NB4 (cell line): ENCODE data around the gene CDC14A.

Experiments used
- MAX ChIP-seq: IDR thresholded peaks from 2 replicates; pipeline ENCODE4 v1.6.1; 2011; ENCODE audit warnings: low read depth, low read length
- MYC ChIP-seq: IDR thresholded peaks from 2 replicates; pipeline ENCODE4 v1.6.1; 2011; ENCODE audit warnings: low read depth, low read length
- TF ChIP-seq, protein P1 (sequence below): IDR thresholded peaks from one replicate; pipeline ENCODE4 v1.5.1; 2012; ENCODE audit warnings: low read depth, low read length

GRCh38 chr1:100359139-100359538 lies 6.8 kb downstream of the CDC14A start:
- TF ChIP-seq, protein P1, sequence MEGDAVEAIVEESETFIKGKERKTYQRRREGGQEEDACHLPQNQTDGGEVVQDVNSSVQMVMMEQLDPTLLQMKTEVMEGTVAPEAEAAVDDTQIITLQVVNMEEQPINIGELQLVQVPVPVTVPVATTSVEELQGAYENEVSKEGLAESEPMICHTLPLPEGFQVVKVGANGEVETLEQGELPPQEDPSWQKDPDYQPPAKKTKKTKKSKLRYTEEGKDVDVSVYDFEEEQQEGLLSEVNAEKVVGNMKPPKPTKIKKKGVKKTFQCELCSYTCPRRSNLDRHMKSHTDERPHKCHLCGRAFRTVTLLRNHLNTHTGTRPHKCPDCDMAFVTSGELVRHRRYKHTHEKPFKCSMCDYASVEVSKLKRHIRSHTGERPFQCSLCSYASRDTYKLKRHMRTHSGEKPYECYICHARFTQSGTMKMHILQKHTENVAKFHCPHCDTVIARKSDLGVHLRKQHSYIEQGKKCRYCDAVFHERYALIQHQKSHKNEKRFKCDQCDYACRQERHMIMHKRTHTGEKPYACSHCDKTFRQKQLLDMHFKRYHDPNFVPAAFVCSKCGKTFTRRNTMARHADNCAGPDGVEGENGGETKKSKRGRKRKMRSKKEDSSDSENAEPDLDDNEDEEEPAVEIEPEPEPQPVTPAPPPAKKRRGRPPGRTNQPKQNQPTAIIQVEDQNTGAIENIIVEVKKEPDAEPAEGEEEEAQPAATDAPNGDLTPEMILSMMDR = no peak
- TF ChIP-seq MAX (no peak), MYC (no peak)
